ENCODE data around the gene CCDC30.

GRCh38 chr1:42551180-42551579 is 88.1 kb downstream of the CCDC30 start:
- TF ChIP-seq, protein P1, sequence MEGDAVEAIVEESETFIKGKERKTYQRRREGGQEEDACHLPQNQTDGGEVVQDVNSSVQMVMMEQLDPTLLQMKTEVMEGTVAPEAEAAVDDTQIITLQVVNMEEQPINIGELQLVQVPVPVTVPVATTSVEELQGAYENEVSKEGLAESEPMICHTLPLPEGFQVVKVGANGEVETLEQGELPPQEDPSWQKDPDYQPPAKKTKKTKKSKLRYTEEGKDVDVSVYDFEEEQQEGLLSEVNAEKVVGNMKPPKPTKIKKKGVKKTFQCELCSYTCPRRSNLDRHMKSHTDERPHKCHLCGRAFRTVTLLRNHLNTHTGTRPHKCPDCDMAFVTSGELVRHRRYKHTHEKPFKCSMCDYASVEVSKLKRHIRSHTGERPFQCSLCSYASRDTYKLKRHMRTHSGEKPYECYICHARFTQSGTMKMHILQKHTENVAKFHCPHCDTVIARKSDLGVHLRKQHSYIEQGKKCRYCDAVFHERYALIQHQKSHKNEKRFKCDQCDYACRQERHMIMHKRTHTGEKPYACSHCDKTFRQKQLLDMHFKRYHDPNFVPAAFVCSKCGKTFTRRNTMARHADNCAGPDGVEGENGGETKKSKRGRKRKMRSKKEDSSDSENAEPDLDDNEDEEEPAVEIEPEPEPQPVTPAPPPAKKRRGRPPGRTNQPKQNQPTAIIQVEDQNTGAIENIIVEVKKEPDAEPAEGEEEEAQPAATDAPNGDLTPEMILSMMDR (IDR thresholded peaks at IDR 0.05) = no peak
- TF ChIP-seq POLR2A (IDR thresholded peaks at IDR 0.05; ENCODE audit: low read depth) (no peak), POLR2AphosphoS5 (IDR thresholded peaks at IDR 0.05) (no peak)

Data from esophagus muscularis mucosa (tissue), 3 donors.